Measurements from ENCODE around the gene NTNG1. TPM values are rescaled to one million over a fixed set of nuclear protein-coding genes. Genes with fewer than 3 reads are reported as not detected.

The NTNG1 gene
- 0.94 and 2.7 TPM in 2 replicates for total RNA-seq

GRCh38 chr1:107140703-107141490 lies at the start of gene NTNG1:
Gene NTNG1 (plus strand): TSS chr1:107141039.

Other genes with a start within 250 kb of the NTNG1 start
- gene PRMT6, start 84.4 kb upstream of the NTNG1 start, total RNA-seq, result 22.5 and 24.0 TPM in 2 replicates

Data from mammary microvascular endothelial cell (primary cell).